22Rv1 (cell line): ENCODE data around the gene RBM33.

Source experiments
- H3K27ac ChIP-seq: fragments of 450-650 bp; 2 replicates; pipeline ENCODE4 v1.5.1; 2017
- ZFX ChIP-seq: fragments of 450-650 bp; IDR thresholded peaks from 2 replicates; pipeline ENCODE4 v1.6.1; 2017; ENCODE audit warnings: antibody characterized with exemption, borderline replicate concordance
- TF ChIP-seq, protein P1 (sequence below): fragments of 450-650 bp; IDR thresholded peaks from 2 replicates; pipeline ENCODE4 v1.5.1; 2017; ENCODE audit warnings: mild to moderate bottlenecking

Gene RBM33

DNA sequence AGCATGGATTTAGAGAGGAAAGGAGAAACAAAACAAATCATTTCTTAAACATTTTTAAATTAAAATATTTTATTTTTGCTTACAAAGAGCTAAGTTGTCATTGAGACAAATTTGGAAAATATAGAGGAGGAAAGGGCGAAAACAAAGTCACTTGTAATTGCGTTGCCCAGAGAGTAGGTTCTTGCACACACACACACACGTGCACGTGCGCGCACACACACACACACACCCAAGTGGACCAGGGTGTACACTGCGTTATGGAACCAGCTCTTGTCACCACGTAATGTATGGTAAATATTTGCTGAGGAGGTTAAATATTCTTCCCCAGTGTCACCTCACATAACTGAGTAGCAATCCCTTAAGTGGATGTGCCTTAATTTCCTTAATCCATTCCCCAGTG is 146.2 kb downstream of the RBM33 start:
- TF ChIP-seq, protein P1, sequence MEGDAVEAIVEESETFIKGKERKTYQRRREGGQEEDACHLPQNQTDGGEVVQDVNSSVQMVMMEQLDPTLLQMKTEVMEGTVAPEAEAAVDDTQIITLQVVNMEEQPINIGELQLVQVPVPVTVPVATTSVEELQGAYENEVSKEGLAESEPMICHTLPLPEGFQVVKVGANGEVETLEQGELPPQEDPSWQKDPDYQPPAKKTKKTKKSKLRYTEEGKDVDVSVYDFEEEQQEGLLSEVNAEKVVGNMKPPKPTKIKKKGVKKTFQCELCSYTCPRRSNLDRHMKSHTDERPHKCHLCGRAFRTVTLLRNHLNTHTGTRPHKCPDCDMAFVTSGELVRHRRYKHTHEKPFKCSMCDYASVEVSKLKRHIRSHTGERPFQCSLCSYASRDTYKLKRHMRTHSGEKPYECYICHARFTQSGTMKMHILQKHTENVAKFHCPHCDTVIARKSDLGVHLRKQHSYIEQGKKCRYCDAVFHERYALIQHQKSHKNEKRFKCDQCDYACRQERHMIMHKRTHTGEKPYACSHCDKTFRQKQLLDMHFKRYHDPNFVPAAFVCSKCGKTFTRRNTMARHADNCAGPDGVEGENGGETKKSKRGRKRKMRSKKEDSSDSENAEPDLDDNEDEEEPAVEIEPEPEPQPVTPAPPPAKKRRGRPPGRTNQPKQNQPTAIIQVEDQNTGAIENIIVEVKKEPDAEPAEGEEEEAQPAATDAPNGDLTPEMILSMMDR, result no peak
- TF ChIP-seq ZFX, result no peak
- no peak overlapping the region for H3K27ac ChIP-seq

GRCh38 chr7:155791214-155791737 is 146.8 kb downstream of the RBM33 start:
- TF ChIP-seq ZFX, result no peak
- TF ChIP-seq, protein P1, result no peak
- H3K27ac ChIP-seq, result no peak overlapping the region

DNA sequence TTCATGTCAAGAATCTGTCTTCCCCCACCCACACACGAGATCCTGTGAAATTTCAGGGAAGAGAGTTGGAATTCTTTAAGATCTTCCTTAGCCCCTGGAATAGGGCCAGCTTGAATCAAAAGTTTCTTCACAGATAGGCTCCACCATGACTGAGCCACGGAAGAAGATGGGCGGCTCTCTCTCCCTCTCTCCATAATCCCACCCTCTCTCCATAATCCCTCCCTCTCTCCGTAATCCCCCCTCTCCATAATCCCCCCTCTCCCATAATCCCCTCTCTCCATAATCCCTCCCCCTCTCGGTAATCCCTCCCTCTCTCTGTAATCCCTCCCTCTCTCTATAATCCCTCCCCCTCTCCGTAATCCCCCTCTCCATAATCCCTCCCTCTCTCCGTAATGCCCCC is 147.4 kb downstream of the RBM33 start:
- TF ChIP-seq, protein P1, result no peak
- no peak for TF ChIP-seq ZFX
- no peak overlapping the region for H3K27ac ChIP-seq

DNA sequence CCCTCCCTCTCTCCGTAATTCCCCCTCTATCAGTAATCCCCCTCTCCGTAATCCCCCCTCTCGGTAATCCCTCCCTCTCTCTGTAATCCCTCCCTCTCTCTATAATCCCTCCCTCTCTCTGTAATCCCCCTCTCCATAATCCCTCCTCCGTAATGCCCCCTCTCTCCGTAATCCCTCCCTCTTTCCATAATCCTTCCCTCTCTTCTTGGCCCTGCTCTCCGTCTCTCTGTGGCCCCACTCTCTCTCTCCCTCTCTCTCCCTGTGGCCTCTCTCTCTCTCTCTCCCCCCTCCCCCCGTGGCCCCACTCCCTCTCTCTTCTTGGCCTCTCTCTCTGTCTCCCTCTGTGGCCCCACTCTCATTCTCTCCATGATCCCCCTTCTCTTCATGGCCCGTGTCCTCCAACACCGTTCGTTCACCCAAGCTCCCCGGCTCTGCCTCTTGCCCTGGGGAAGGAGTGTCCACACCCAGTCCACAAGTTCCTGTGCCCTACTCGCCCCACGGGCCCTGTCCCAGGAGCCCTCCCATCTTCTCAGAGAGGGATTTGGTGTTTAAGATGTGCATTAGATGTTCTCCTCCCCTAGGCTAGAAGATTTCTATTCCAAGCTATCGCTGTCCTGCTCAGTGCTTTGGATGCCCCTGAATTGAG is 148.0 kb downstream of the RBM33 start:
- H3K27ac ChIP-seq, result no peak overlapping the region
- no peak for TF ChIP-seq ZFX
- TF ChIP-seq, protein P1, result no peak

- no peak overlapping the region for H3K27ac ChIP-seq
- no peak for TF ChIP-seq ZFX
- TF ChIP-seq, protein P1, result no peak
Observed at GRCh38 chr7:155792999-155793560, 148.6 kb downstream of the RBM33 start.

GRCh38 chr7:155793720-155794119 is 149.3 kb downstream of the RBM33 start:
- TF ChIP-seq, protein P1, result no peak
- no peak for TF ChIP-seq ZFX
- no peak overlapping the region for H3K27ac ChIP-seq

DNA sequence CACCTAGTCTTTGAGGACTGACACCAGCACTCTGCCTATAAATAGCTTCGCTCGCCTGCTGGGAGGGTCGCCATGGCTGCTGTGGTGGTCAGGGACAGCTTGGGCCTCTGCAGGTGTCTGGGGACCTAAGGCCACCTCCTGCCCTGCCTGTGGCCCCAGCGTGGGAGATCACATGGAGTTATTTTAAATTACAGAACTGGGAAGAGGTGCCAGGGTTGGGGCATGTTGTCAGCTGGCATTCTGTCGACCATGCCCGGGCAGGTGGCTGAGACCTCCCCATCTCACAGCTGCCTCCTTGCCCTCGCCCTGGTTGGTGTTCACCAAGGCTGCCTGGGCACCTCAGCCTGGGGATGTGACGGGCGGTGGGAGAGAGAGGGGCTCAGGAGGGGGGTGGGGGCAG is 149.7 kb downstream of the RBM33 start:
- no peak overlapping the region for H3K27ac ChIP-seq
- no peak for TF ChIP-seq ZFX
- TF ChIP-seq, protein P1, result no peak
